Caki2 (cell line): ENCODE data around the gene KRTAP12-2. TPM values are rescaled to one million over a fixed set of nuclear protein-coding genes. Genes with fewer than 3 reads are reported as not detected.
"Not testable (repeated sequence)": the region's sequence is repeated elsewhere in the genome, so short reads cannot be mapped to it uniquely, and the experiment has no call there.

Experiments used
- DNase-seq: peaks from one replicate; pipeline ENCODE4 v3.0.0-alpha.2; 2015; ENCODE audit warnings: low read depth
- in situ Hi-C: cut with HindIII; loops from 2 replicates; pipeline ENCODE4 v1.10.0; 2016; ENCODE audit warnings: low sequenced_read_pairs, low pct_unique_long_range_greater_than_20kb, mixed read lengths
- total RNA-seq: library from RNA; depleted of rRNA; stranded (reverse); fragments of >200 nt; shearing (Covaris generic); gene quantifications from 2 replicates; pipeline ENCODE4 v1.2.3, GENCODE V29; 2014; ENCODE audit warnings: low replicate concordance

The KRTAP12-2 gene
- total RNA-seq, 1 experiment from 2014 or later: not detected

GRCh38 chr21:44689740-44690139, 23.0 kb upstream of the KRTAP12-2 start:
- DNase-seq, in situ Hi-C loops: not testable (repeated sequence)

DNA sequence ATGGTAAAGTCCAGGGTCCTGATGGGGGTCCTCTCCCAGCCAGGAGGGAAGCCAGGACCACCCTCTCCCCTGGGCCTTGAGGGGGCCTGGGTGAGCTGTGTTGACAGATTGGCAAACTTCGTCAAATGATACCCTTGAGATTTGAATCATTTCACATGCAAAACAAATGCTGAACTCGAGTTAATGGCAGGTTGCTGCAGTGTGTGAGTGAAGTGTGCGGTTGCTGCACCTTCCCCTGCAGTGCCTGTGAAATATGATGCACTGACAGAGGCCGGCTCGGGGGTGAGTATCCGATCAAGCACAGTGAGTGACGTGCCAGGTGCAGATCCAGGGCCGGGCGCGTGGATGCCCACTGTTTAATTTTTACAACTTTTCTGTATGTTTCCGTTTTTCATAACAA, 20.9 kb upstream of the KRTAP12-2 start:
- DNase-seq: no peak
- in situ Hi-C loops: no loop called here

GRCh38 chr21:44686843-44687561, 20.3 kb upstream of the KRTAP12-2 start:
- no peak for DNase-seq
- in situ Hi-C loops: no loop called here

- in situ Hi-C loops: no loop called here
- no peak for DNase-seq
Measured at GRCh38 chr21:44686000-44686781, 19.5 kb upstream of the KRTAP12-2 start.

- DNase-seq, in situ Hi-C loops: not testable (repeated sequence)
Measured at GRCh38 chr21:44685050-44685449, 18.3 kb upstream of the KRTAP12-2 start.

- in situ Hi-C loops: no loop called here
- DNase-seq: no peak
Measured at GRCh38 chr21:44684483-44684882, 17.8 kb upstream of the KRTAP12-2 start.

GRCh38 chr21:44684077-44684476, 17.4 kb upstream of the KRTAP12-2 start:
- in situ Hi-C loops: no loop called here
- DNase-seq: no peak

DNA sequence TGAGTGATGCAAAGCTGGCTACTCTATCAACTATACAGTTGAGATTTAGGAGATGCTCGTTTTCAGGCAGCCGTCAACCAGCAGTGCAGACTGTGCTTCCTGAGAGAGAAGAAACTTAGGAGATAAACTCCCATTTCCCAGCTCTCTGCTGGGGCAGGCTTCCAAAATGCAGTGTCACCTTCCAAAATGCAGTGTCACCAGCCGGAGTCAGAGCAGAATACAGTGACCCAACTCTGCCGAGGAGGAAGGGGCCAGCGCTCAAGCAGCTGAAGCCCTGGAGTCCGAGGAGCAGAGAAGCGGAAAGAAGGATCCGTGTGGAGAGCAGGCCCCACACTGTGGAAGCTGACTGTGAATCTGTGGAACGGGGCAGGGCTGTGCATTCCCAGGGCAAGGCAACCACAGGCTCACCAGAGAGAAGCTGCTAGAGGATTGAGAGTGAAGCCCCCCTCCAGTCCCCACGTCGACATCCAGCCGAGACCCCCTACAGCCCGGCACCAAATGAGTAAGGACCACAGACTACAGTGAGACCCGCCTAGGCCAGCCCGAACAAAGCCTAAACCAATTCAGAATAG, 15.9 kb upstream of the KRTAP12-2 start:
- DNase-seq: no peak
- in situ Hi-C loops: no loop called here

GRCh38 chr21:44681861-44682579, 15.3 kb upstream of the KRTAP12-2 start, which contains the start of gene KRTAP12-1:
Gene KRTAP12-1, minus strand, starts transcription at chr21:44682163. Its CDS starts 40 bp downstream, at chr21:44682123.
- no peak for DNase-seq
- in situ Hi-C loops: no loop called here

- DNase-seq: no peak
- in situ Hi-C loops: no loop called here
Measured at GRCh38 chr21:44681152-44681551, 14.4 kb upstream of the KRTAP12-2 start.

DNA sequence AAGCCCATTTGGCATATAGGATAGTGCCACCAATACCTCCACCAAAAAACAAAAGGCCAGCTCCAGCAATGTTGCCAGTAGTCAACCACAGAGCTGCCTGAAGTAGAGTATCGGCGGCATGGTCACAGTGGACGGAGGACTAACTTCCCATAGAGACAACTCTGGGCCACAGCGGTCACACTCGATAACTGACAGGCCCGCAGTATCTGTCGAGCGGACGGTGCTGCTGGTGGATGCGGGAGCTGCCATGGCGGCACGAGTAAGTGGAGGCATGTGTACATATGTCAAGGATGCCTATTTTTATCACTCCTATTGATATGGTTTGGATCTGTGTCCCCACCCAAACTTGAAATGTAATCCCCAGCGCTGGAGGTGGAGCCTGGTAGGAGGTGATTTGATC, 11.2 kb upstream of the KRTAP12-2 start:
- in situ Hi-C loops: no loop called here
- DNase-seq: no peak

- no peak for DNase-seq
- in situ Hi-C loops: no loop called here
Measured at GRCh38 chr21:44671911-44672310, 5.2 kb upstream of the KRTAP12-2 start.

DNA sequence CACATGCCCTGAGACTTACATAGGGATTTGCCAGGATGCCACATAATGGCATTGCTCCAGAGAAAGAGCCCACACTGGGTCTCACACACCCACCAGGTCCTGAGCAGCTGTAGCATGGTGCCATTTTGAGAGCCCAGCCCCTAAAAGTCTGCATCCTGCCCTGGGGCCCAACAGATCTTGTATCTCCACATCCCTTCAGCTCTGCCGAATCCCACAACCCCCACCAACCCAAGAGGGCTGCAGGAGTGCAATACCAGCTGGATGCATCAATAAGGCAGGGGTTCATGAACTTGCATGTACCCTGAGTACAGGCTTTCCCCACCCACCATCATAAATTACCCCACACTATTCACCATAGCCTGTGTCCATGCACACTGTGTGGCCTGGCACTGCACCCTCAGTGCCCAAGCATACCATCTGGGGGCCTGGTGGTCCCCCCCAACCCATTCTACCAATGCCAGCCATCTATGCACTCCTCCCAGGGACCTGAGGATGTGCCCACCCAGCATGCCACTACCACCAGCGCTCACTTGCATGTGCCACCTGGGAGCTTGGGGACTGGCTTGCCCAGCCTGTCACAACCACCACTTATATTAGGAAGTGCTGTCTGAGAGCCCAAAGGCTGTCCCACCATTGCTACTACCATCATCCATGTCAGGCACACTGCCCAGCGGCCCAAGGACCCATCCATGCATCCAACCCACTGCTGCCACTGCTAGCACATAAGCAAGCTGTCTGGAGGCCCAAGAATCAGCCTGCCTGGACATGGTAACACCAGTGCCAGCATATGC, 4.1 kb upstream of the KRTAP12-2 start:
- no peak for DNase-seq
- in situ Hi-C loops: no loop called here

GRCh38 chr21:44667612-44668011, 885 bp upstream of the KRTAP12-2 start:
- in situ Hi-C loops: no loop called here
- no peak for DNase-seq

DNA sequence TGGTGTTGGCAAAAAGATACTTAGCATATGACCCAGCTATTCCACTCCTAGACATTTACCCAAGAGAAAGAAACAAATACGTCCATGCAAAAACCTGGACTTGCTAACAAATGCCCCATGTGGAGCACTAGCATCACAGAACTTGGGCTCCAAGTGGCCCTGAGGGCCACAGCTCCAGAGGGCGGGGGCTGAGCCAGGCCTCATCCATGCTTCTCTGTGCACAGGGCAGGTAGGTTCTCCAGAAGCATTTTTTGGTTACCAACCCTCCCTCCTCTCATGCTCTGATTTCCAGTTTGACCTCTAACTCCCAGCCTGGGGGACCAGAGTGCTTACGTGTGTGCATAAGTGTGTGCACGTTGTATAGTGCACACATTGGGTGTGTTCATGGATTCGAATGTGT, 2.0 kb downstream of the KRTAP12-2 start:
- no peak for DNase-seq
- in situ Hi-C loops: no loop called here

- DNase-seq, in situ Hi-C loops: not testable (repeated sequence)
Measured at GRCh38 chr21:44661567-44661966, 5.2 kb downstream of the KRTAP12-2 start.

GRCh38 chr21:44658913-44659595, 7.7 kb downstream of the KRTAP12-2 start:
- in situ Hi-C loops: no loop called here
- DNase-seq: no peak
